Endothelial cell of umbilical vein (primary cell): ENCODE measurements around the gene D2HGDH. TPM values are rescaled to one million over a fixed set of nuclear protein-coding genes. Genes with fewer than 3 reads are reported as not detected.

Experiments used
- BruUV-seq: library from RNA; stranded (reverse); fragments of 400-500 nt; replicated peaks from 2 replicates; lab custom pipeline; 2021; lab: Mats Ljungman, UMichigan
- CTCF ChIA-PET: fragments of 300-600, 350-600 bp; sonication (Branson Sonifier 250); formaldehyde crosslinking; loops from one replicate; lab custom pipeline; 2021; ENCODE audit warnings: antibody characterized with exemption, inconsistent platforms; lab: Charles Lee
- POLR2A ChIA-PET: fragments of 300-600, 350-600 bp; sonication (Branson Sonifier 250); formaldehyde crosslinking; loops from one replicate; lab custom pipeline; 2021; ENCODE audit warnings: antibody characterized with exemption, inconsistent platforms; lab: Charles Lee
- DNase-seq: peaks from one replicate; pipeline ENCODE4 v3.0.0-alpha.2; 2011; ENCODE audit warnings: low read depth, low spot score
- FAIRE-seq: peaks from 2 replicates; lab custom pipeline; 2011; peaks lifted over from hg19 to GRCh38; lab: Jason Lieb, UNC
- H2AFZ ChIP-seq: 2 replicates; pipeline ENCODE4 v1.6.0; 2012; ENCODE audit warnings: low read depth, low read length, control low read depth, inconsistent platforms
- H3K27ac ChIP-seq: 2 replicates; pipeline ENCODE4 v1.5.1; 2011; ENCODE audit warnings: low read depth, mild to moderate bottlenecking, control low read depth, low read length, moderate library complexity; ENCODE audit not compliant: insufficient read depth
- H3K27me3 ChIP-seq, 2 experiments: 2 replicates each; pipeline versions ENCODE4 v1.6.0 to v1.6.1; 2011; ENCODE audit warnings: low read length in 2 of 2, mixed read lengths in 1 of 2; ENCODE audit not compliant: control insufficient read depth in 2 of 2, insufficient read depth in 2 of 2
- H3K36me3 ChIP-seq, 2 experiments: 2 replicates in 1 of 2; 3 replicates in 1 of 2; pipeline ENCODE4 v1.5.1; 2011; ENCODE audit warnings: low read length in 2 of 2, mild to moderate bottlenecking in 1 of 2, moderate library complexity in 1 of 2; ENCODE audit not compliant: control insufficient read depth in 2 of 2, insufficient read depth in 2 of 2; ENCODE audit errors: extremely low read depth in 1 of 2
- H3K4me1 ChIP-seq: 3 replicates; pipeline ENCODE4 v1.5.1; 2011; ENCODE audit warnings: mild to moderate bottlenecking, low read length; ENCODE audit not compliant: control insufficient read depth, insufficient read depth; ENCODE audit errors: extremely low read depth
- H3K4me2 ChIP-seq: 2 replicates; pipeline ENCODE4 v1.6.1; 2011; ENCODE audit warnings: low read length, control low read depth, mixed read lengths; ENCODE audit not compliant: insufficient read depth
- H3K4me3 ChIP-seq, 3 experiments: fragments of 200-600 bp in 1 of 3; sonication (generic), shearing (Covaris generic) in 1 of 3; replicated peaks in 1 of 3; 2 replicates each; pipeline ENCODE4 v1.5.1; 2011 to 2016; ENCODE audit warnings: control low read depth in 3 of 3, low read length in 3 of 3, mild to moderate bottlenecking in 2 of 3, inconsistent platforms in 1 of 3, low read depth in 1 of 3, moderate library complexity in 1 of 3; ENCODE audit not compliant: insufficient read depth in 1 of 3
- H3K79me2 ChIP-seq: 2 replicates; pipeline ENCODE4 v1.6.0; 2012; ENCODE audit warnings: low read length, inconsistent platforms; ENCODE audit not compliant: control insufficient read depth, insufficient read depth
- H3K9ac ChIP-seq: replicated peaks from 2 replicates; pipeline ENCODE3; 2011; ENCODE audit warnings: low read length, control low read depth; ENCODE audit not compliant: insufficient read depth; ENCODE audit errors: extremely low read depth
- H3K9me1 ChIP-seq: replicated peaks from 3 replicates; pipeline ENCODE4 v1.6.0; 2011; ENCODE audit warnings: mild to moderate bottlenecking, low read length; ENCODE audit not compliant: control insufficient read depth, insufficient read depth; ENCODE audit errors: extremely low read depth
- H3K9me3 ChIP-seq: replicated peaks from 2 replicates; pipeline ENCODE4 v1.5.1; 2012; ENCODE audit warnings: low read length, inconsistent platforms; ENCODE audit not compliant: control insufficient read depth, insufficient read depth
- H4K20me1 ChIP-seq: replicated peaks from 2 replicates; pipeline ENCODE3; 2011; ENCODE audit warnings: mild to moderate bottlenecking, low read length; ENCODE audit not compliant: control insufficient read depth, insufficient read depth; ENCODE audit errors: extremely low read depth
- CTCF ChIP-seq, 2 donors: IDR thresholded peaks; 1 replicate in 1 of 2; 2 replicates in 1 of 2; pipeline ENCODE4 v1.5.1; 2011; ENCODE audit warnings: low read length in 2 of 2, mild to moderate bottlenecking in 2 of 2, moderate library complexity in 2 of 2, control low read depth in 1 of 2, inconsistent platforms in 1 of 2, low read depth in 1 of 2; ENCODE audit not compliant: insufficient read depth in 1 of 2; ENCODE audit errors: extremely low read depth in 1 of 2
- EZH2 ChIP-seq: IDR thresholded peaks from 2 replicates; pipeline ENCODE4 v1.6.1; 2012; ENCODE audit warnings: borderline replicate concordance, low read depth, mild to moderate bottlenecking, moderate library complexity, low read length, inconsistent platforms; ENCODE audit not compliant: severe bottlenecking
- FOS ChIP-seq: IDR thresholded peaks from 2 replicates; pipeline ENCODE4 v1.6.1; 2011; ENCODE audit warnings: mild to moderate bottlenecking, low read length, moderate library complexity, borderline replicate concordance; ENCODE audit not compliant: insufficient read depth
- GATA2 ChIP-seq: IDR thresholded peaks from 2 replicates; pipeline ENCODE4 v1.7.0; 2011; ENCODE audit warnings: low read depth, mild to moderate bottlenecking, moderate library complexity, mixed read lengths, low read length; ENCODE audit not compliant: insufficient read length, insufficient read depth
- JUN ChIP-seq: IDR thresholded peaks from 2 replicates; pipeline ENCODE4 v1.6.1; 2011; ENCODE audit warnings: borderline replicate concordance, low read depth; ENCODE audit not compliant: insufficient read length, insufficient read depth
- MAX ChIP-seq: IDR thresholded peaks from 2 replicates; pipeline ENCODE4 v1.6.1; 2011; ENCODE audit not compliant: insufficient read depth, insufficient read length
- MYC ChIP-seq: IDR thresholded peaks from one replicate; pipeline ENCODE4 v1.6.1; 2011; ENCODE audit warnings: mild to moderate bottlenecking, low read depth, low read length
- POLR2A ChIP-seq: IDR thresholded peaks from 2 replicates; pipeline ENCODE4 v1.6.1; 2012; ENCODE audit warnings: low read depth, mild to moderate bottlenecking, control low read depth, low read length
- POLR2AphosphoS5 ChIP-seq: IDR thresholded peaks from 2 replicates; pipeline ENCODE4 v1.6.1; 2012; ENCODE audit warnings: low read depth, mild to moderate bottlenecking, control low read depth, low read length, moderate library complexity; ENCODE audit not compliant: insufficient read depth
- dilution Hi-C: fragments of 300-500 bp; cut with MboI; formaldehyde crosslinking; loops from one replicate; pipeline ENCODE4 v1.15.0; 2019; ENCODE audit warnings: low sequenced_read_pairs; ENCODE audit not compliant: extremely low pct_ligation_motif_present
- intact Hi-C: fragments of 100-400 bp; cut with micrococcal nuclease; formaldehyde crosslinking; loops from one replicate; pipeline ENCODE4 v1.10.0; 2022
- polyA plus RNA-seq, 4 experiments: library from polyadenylated mRNA; depleted of rRNA in 3 of 4; stranded (reverse) in 3 of 4; unstranded in 1 of 4; fragments of >200 nt; gene quantifications; 2 replicates each; pipeline versions ENCODE4 v1.2.1 to v1.2.3, GENCODE V29; 2011 to 2012; ENCODE audit warnings: missing spikeins in 1 of 4
- total RNA-seq: library from RNA; stranded (reverse); gene quantifications from 2 replicates; pipeline ENCODE4 v1.2.3, GENCODE V29; 2021

D2HGDH gene
- total and polyA plus RNA-seq, 2 donors (not counting 3 experiments of a cell fraction or from before 2014, with no cell fraction given) = 22.3 TPM

GRCh38 chr2:241814393-241814642 lies 79.9 kb downstream of the D2HGDH start:
- H3K9ac ChIP-seq = no peak overlapping the region
- ChIA-PET CTCF (no interaction called here), POLR2A (no interaction called here)
- no peaks in the 10 kb centered on the region for H3K9me1 ChIP-seq
- no peak overlapping the region for H2AFZ ChIP-seq
- TF ChIP-seq EZH2 = no peak
- TF ChIP-seq MYC = no peak
- TF ChIP-seq GATA2 = no peak
- no peak for TF ChIP-seq CTCF (IDR thresholded peaks at IDR 0.05; ENCODE audit: extremely low read depth in 1 of 2, insufficient read depth in 1 of 2, low read depth in 1 of 2, low read length in 2 of 2)
- no peak for TF ChIP-seq FOS
- TF ChIP-seq POLR2A = no peak
- no peak for TF ChIP-seq MAX
- no peak for TF ChIP-seq POLR2AphosphoS5
- no peak for TF ChIP-seq JUN
- no peak overlapping the region for H3K4me2 ChIP-seq
- no peak for FAIRE-seq
- no peaks in the 10 kb centered on the region for H4K20me1 ChIP-seq
- no peaks in the 10 kb centered on the region for H3K9me3 ChIP-seq
- DNase-seq = no peak
- no peaks in the 10 kb centered on the region for H3K36me3 ChIP-seq
- dilution Hi-C loops (no loop called here), intact Hi-C loops (no loop called here)
- H3K4me1 ChIP-seq = peaks cover 3% of the 10 kb centered on the region
- BruUV-seq = no TSS peak
- no peak overlapping the region for H3K27ac ChIP-seq
- no peak overlapping the region for H3K4me3 ChIP-seq
- H3K79me2 ChIP-seq = no peaks in the 10 kb centered on the region
- no peaks in the 10 kb centered on the region for H3K27me3 ChIP-seq
